Activated T-cell treated with anti-CD3 and anti-CD28 coated beads for 24 hours (primary cell): ENCODE results near the gene TIGD2.
"Not testable (repeated sequence)": the region's sequence is repeated elsewhere in the genome, so short reads cannot be mapped to it uniquely, and the experiment has no call there.

Experiments used
- DNase-seq: peaks from one replicate; pipeline ENCODE4 v3.0.0-alpha.2; 2020; ENCODE audit warnings: low read depth

TIGD2 gene

DNA sequence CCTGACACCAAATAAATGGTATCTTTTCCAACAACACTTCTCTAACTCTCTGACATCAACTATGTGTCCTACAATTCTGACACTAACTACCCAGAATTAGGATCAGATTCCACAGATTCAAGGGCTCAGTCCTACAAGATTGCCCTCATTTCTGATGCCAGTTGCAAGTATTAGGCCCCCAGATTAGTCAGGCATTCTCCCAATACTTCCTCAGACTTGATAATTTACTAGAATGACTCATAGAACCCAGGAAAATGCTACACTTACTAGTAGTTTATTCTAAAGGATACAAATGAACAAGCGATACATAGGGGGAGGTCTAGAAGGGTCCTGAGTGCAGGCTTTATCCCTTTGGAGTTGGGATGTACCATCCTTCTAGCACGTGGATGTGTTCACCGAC lies 8.5 kb downstream of the TIGD2 start:
- no peak for DNase-seq

DNA sequence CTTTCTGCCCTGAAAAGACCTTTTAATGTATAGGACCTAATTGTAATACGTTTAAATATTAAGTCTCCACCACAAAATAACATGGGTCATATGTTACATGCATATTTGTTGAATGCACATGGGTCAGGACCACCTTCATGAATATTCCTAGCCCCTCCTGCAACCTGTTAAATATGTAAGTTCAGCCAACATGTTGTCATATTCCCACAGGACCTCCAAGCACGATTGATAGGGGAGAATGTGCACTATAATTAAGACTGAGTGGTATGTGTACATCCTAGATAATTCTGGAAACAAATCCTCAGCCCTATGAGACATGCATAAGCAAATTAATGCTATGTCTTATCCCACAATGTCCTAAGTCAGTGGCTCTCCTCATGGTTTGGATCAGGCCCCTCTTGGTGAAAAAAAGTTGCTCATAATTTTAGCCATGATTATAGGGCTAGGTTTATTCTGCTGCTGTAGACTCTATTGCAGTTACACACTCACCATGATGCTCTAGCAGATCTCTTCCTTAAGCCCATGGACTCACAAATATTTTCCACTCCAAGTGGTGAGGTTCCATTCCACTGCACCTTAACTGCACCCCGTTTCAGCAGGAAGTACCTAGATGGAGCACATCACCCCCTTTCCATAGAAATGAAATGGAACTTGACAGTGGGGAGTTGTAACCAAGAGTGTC lies 10.2 kb downstream of the TIGD2 start:
- DNase-seq, result no peak

- no peak for DNase-seq
Measured at GRCh38 chr4:89123451-89123851, 12.1 kb downstream of the TIGD2 start.

DNA sequence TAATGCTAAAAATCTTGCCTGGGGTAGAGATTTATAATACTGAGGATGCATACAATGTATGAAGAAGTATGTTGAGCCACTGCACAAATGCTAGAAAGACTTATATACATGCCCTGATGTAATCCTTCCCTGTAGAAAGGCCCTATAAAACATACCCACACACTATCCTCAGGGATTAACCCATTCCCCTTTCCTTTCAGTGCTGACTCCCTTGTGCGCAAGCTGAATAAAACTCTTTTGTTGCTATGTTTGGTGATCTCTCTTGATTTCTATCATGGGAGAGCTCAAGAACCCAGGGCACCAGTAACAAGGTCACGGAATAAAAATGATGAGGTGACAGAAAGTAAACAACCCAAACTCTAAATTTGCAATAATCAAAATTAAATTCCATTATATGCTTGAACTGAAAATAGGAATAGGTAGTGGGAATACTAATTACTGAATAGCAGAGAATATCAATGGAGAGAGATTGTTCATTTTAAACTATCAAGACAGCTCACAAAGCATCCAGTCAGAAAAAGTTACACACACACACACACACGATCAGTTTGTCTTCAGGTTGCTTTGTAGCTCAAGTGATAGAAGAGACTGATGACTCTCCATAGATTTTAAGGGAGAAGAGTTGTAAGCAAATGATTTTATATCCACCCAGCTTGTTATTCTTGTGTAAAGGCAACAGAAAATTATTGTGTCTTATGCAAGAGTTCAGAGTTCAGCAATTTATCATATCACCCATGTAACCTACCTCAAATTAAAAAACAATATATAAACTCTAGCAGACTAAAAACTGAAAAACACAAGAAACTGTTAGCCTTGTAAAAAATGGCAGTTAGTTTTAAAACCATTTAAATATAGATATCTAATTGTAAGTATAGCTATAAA lies 14.8 kb downstream of the TIGD2 start:
- DNase-seq, result no peak

- no peak for DNase-seq
Measured at GRCh38 chr4:89129080-89129640, 17.8 kb downstream of the TIGD2 start.

DNA sequence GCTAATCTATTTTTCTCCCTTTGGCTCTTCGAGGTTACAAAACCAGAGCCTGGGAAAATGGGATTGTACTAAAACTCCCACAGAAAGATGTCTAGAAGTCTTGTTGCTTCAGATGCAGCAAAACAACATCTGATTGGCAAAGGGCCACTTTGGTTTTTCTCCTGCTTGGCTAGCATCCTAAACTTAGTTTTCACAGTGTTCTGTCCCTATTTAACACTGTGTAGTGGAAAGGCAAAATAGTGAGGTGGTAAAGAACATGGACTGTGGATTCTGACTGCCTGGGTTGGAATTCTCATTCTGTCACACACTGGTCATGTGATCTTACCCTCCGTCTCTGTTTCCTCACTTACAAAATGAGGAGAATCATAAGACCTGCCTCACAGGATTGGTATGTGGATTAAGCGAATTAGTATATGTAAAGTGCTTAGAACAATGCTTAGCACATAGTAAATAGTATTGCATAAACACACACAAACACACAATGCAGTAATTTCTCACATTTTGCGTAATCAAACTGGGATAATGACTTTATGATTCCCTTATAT lies 23.5 kb downstream of the TIGD2 start:
- no peak for DNase-seq

- no peak for DNase-seq
Measured at GRCh38 chr4:89136525-89136924, 25.2 kb downstream of the TIGD2 start.

DNA sequence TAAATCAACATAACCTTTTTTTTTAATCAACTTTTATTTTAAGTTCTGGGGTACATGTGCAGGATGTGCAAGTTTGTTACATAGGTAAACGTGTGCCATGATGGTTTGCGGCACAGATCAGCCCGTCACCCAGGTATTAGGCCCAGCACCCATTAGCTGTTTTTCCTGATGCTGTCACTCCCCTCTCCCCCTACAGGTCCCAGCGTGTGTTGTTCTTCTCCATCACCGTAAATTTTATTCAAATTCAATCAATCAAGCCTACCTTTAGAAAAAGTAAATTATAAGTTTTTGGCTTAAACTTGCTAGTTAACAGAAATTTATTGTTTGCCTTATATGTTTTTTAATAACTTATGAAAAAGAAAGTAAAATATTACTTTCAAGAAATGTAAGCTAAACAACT lies 25.9 kb downstream of the TIGD2 start:
- DNase-seq, result no peak

GRCh38 chr4:89137695-89138094 lies 26.4 kb downstream of the TIGD2 start:
- no peak for DNase-seq

DNA sequence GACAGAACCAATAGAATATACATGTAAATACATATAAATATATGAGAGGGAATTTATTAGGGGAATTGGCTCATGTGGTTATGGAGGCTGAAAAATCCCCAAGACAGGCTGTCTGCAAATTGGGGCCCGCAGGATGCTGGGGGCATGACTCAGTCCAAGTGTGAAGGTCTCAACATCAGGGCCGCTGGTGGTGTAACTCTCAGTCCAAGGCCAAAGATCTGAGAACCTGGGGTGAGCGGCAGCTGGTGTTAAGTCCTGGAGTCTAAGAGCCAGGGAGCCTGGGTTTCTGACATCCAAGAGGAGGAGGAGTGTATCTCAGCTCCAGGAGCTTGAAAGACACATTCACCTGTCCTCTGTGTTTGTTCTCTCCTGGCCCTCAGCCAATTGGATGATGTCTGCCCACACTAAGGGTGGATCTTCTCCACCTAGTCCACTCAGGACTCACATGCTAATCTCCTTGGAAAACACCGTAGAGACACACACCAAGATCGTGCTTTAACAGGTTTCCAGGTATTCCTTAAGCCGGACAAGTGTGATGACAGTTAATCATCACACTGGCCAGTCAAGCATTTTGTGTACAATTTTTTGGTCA lies 28.9 kb downstream of the TIGD2 start:
- no peak for DNase-seq

DNA sequence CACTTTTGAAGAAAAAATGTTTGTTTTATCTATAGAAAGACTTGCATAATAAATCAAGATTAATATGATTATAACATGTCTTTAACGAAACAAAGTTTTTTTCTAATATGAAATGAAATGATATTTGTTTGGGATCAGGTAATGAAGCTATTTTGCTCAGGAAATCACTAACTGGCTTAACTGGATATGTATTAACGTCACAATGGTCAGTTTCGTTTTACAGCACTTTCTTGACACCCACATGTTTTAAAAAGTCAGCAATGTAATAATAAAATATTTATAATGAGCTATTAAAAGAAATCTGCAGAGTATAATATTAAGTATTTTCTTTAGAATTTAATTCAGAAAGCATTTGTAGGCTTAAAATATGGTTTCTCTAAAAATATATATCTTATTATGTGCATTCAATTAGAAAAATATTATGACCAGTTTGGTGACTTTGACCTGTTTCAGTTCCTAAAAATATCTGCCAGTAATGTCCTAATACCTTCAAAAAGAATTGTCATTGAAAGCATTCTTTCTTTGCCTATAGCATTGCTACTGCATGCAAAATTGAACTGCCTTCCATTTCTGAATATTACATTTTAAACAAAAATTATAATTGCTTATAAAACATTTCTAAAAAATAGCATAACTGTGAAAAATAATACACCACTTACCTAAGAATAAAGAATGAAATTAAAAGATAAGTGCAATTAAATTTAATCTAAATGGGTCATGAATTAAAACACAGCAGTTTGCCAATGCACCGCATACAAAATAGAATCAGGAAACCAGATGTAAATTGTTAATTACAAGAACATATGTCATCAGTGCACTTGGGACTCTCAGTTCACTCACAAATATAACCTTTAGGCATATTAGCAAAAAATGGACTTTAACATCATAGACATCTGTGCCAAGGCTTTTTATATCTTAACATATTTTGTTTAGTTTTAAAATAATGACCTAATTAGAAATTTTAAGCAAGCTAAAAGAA lies 31.6 kb downstream of the TIGD2 start:
- no peak for DNase-seq

- not testable (repeated sequence) for DNase-seq
Measured at GRCh38 chr4:89144652-89145051, 33.3 kb downstream of the TIGD2 start.

DNA sequence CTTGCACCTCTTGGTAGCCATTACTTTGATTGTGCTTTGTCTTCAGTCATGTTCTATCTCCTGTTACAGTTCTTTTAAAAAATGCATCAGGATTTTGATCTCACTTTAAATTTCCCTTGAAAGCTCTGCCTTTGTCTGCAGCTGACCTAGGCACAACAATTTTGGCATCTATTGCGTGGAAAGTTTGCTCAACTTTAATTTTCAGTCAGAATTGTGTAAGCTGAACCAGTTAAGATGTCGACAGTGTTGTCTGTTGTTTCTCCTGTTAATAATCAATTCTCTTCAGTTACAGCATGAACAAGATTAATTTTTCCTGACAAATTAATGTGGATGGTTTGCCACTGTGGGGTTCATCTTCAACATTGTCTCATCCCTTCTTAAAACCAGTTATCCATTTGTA lies 34.9 kb downstream of the TIGD2 start:
- DNase-seq, result no peak

DNA sequence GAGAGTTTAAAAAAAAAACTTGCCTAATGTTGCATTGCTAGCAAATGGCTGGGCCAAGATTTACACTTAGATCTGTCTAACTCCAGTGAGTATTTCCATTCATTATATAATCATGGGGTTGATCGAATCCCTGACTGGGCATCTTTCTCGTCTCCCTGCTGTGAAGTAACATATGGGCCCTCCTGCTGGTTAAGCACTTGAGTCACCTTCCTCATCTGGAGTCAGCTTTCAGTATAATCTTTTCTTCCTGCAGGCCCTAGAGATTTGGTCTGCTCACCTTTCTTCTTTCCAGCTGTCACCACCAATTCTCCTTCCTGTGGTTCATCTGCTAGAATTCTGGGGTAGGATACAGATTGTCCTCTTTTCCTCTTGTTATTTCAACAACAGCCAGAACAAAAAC lies 41.6 kb downstream of the TIGD2 start:
- no peak for DNase-seq

GRCh38 chr4:89156174-89156914 lies 45.0 kb downstream of the TIGD2 start:
- no peak for DNase-seq

- DNase-seq, result no peak
Measured at GRCh38 chr4:89157488-89158024, 46.2 kb downstream of the TIGD2 start.

DNA sequence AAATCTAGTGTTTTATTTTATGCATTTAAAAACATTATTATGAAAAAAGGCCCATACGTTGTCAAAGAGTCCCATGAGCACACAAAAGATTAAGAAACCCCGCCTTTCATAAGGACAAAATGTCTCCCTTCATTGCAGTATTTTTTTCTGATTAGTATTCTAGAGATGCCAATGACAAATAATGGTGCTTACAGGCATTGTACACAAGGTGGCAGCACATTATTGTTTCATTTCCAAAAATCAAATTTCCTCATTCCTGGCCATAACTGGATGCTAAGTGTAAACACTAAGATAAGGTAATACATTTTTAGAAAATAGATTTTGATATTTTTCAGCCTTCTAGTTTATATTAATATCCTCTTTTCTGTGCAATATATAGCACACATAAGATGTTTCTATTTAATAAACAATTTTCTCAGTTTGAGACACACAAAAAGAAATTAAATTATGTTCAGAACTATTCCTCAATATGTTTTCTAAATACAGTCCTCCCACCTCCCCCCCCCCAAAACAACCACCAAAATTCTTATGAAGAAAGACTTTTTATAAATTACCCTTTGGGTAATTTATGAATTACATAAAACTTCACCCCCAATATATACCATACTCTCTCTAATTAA lies 47.7 kb downstream of the TIGD2 start:
- no peak for DNase-seq

- DNase-seq, result no peak
Measured at GRCh38 chr4:89160806-89161205, 49.5 kb downstream of the TIGD2 start.

DNA sequence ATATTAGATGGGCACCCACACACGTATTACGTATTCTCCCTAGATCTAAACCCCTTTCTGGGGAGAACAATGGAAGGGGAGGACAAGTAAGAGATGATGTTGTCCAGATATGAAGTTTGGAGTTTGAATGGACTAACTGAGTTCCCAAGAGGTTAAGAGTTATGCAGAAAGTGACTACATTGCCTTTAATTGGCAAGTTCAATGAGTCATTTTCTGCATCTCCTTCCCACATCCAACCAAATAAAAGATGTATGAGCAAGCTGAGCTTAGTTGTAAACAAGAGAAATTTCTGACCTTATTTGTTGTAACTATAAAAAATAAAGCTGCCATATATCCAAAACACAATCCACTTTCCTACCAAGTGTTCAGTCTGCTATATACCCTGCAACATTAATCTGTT lies 50.5 kb downstream of the TIGD2 start:
- no peak for DNase-seq

GRCh38 chr4:89162496-89162895 lies 51.2 kb downstream of the TIGD2 start:
- DNase-seq, result no peak
